Large intestine (tissue), 12 donors: ENCODE data around the gene SUPT20H. TPM values are rescaled to one million over a fixed set of nuclear protein-coding genes. Genes with fewer than 3 reads are reported as not detected.

Experiments used
- DNase-seq, 2 donors: peaks; one replicate each; pipeline versions ENCODE4 v3.0.0 to v3.0.0-alpha.2; 2013
- H3K27ac ChIP-seq: one replicate; pipeline ENCODE4 v1.5.1; 2013; ENCODE audit warnings: low read length
- H3K27me3 ChIP-seq: 2 replicates; pipeline ENCODE4 v1.6.1; 2013; ENCODE audit warnings: low read length; ENCODE audit not compliant: control insufficient read depth, insufficient read depth
- H3K36me3 ChIP-seq: 2 replicates; pipeline ENCODE4 v1.6.1; 2013; ENCODE audit warnings: low read length; ENCODE audit not compliant: control insufficient read depth, insufficient read depth
- H3K4me1 ChIP-seq: one replicate; pipeline ENCODE4 v1.6.1; 2013; ENCODE audit warnings: low read length; ENCODE audit not compliant: control insufficient read depth, insufficient read depth
- H3K4me3 ChIP-seq: one replicate; pipeline ENCODE4 v1.5.1; 2013; ENCODE audit warnings: low read length
- H3K9me3 ChIP-seq: one replicate; pipeline ENCODE4 v1.6.1; 2013; ENCODE audit warnings: mild to moderate bottlenecking, low read depth, low read length, moderate library complexity; ENCODE audit not compliant: control insufficient read depth
- WGBS: methylation state at CpG from one replicate; pipeline ENCODE4 v1.1.5; 2013; ENCODE audit warnings: low lambda C conversion rate; ENCODE audit not compliant: insufficient coverage; 5-methylcytosine and 5-hydroxymethylcytosine counted together
- long read RNA-seq, 11 donors: transcript quantifications; one replicate each; lab custom pipeline, GENCODE V29; 2026
- polyA plus RNA-seq: library from polyadenylated mRNA; unstranded; fragments of 120-200 nt; gene quantifications from one replicate; pipeline ENCODE4 v1.2.1, GENCODE V29; 2013

The SUPT20H gene
- 63.9 TPM for polyA plus RNA-seq
- long read RNA-seq, donor 1, partial matches to known transcripts: 0 of 2 reads
- long read RNA-seq, donor 1, other reads (novel, unspliced or antisense): 0 of 2 reads
- long read RNA-seq, donor 2, partial matches to known transcripts: 0 of 5 reads
- long read RNA-seq, donor 2, other reads (novel, unspliced or antisense): 0 of 5 reads
- long read RNA-seq, donor 3: 0 reads
- long read RNA-seq, donor 4: 0 reads
- long read RNA-seq, donor 5, partial matches to known transcripts: 0 of 1 reads
- long read RNA-seq, donor 5, other reads (novel, unspliced or antisense): 0 of 1 reads
- long read RNA-seq, donor 6, partial matches to known transcripts: 0 of 4 reads
- long read RNA-seq, donor 6, other reads (novel, unspliced or antisense): 0 of 4 reads
- long read RNA-seq, donor 7, partial matches to known transcripts: 0 of 3 reads
- long read RNA-seq, donor 7, other reads (novel, unspliced or antisense): 0 of 3 reads
- long read RNA-seq, donor 8, partial matches to known transcripts: 5 of 8 reads
- long read RNA-seq, donor 8, other reads (novel, unspliced or antisense): 0 of 8 reads
- long read RNA-seq, donor 9, partial matches to known transcripts: 0 of 3 reads
- long read RNA-seq, donor 9, other reads (novel, unspliced or antisense): 0 of 3 reads
- long read RNA-seq, donor 10, partial matches to known transcripts: 0 of 2 reads
- long read RNA-seq, donor 10, other reads (novel, unspliced or antisense): 0 of 2 reads
- long read RNA-seq, donor 11, partial matches to known transcripts: 0 of 1 reads
- long read RNA-seq, donor 11, other reads (novel, unspliced or antisense): 0 of 1 reads

DNA sequence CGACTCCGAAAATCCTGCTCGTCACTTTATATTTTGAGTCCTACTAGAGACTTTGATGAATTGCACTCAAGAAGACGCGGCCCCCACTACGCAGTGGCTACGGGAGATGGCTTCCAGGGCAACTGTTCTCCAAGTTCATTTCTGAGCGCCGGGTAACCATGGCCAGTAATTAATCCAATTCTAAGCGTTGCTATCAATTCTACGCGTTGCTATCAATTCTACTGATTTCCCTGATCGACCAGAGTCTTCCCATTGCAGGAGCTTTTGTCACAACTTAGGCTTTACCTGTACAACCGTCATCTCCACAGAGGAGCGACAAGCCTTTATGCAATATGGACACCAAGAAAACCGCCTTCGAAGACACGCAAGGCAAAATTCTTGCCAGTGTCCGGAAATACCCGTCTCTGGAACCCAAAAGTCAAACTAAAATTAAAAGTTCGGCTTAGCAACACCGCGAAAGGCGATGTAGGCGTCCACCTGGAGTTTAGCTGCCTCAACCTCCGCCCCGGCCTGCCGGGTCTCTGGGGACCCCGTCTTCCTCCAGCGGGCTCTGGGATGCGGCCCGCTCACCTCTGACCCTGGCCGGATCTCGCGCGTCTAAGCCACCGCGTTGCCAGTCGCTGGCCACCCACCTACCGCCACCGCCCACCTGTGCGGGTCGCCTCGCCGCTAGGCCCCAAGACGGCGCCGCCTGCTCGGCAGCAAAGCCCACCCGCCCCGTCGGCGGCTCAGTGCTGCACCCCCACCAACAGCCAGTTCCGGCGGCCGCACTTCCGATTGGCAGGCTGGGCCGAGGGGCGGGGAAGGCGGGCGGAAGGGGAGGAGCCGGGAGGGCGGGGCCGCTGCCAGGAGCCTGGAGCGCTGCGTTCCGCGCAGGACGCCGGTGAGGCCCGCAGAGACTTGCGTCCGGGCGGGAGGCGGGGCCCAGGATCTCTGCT, at the start of gene SUPT20H:
TSS of gene SUPT20H (minus strand) at position 779 of the 938 bp plus-strand sequence. CDS start 8,198 bp downstream, outside the sequence.
- WGBS: no CpG with 5 or more reads among the region's 75 CpGs
- Histone ChIP-seq H3K27ac (peak within 1 kb of the TSS; percentile 92), H3K27me3 (no peaks in the 10 kb centered on the region), H3K4me1 (peaks cover 13% of the 10 kb centered on the region), H3K4me3 (peak within 1 kb of the TSS; percentile 67), H3K9me3 (no peaks in the 10 kb centered on the region), H3K36me3 (peaks cover 5% of the 10 kb centered on the region)
- DNase-seq: peak; percentile 89 to 94

DNA sequence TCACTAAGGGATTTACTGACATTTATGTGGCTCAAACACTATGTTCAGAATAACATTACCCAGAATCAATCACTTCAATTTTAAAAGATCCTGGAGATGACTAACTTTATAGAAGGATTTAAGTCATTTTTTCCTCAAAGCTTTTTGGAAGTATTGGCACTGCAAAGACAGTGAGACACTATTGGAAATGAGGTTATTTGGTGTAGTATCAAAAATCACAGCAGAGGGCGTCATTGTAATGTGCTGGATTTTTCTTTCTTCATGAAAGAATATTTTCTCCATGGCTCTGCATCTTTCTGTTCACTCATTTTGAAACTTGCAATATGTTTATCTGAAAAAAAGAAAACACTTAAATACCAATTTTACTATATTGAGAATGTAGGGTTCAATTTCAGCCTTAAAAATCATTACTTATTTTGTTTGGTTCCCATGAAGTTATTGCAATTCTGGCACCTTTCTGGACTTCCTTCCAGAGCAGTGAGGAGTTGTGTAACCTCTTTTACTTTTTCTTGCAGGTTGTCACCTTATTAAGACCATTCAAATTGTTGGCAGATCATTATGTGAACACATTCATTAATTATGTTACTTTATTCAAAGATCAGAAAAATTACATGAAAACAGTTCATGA, 49.7 kb upstream of the SUPT20H start:
- DNase-seq: peak in 1 of 2 donors; percentile 4

GRCh38 chr13:37107868-37108267, 48.4 kb upstream of the SUPT20H start:
- H3K4me3 ChIP-seq: no peak overlapping the region
- no peaks in the 10 kb centered on the region for H3K27me3 ChIP-seq
- peaks cover 3% of the 10 kb centered on the region for H3K9me3 ChIP-seq
- no peak overlapping the region for H3K27ac ChIP-seq
- H3K36me3 ChIP-seq: no peaks in the 10 kb centered on the region
- no peaks in the 10 kb centered on the region for H3K4me1 ChIP-seq
- 60% methylated on average over 1 of the region's 1 CpG for WGBS
- no peak for DNase-seq

More for the DNA sequence above, 49.7 kb upstream of the SUPT20H start:
- Histone ChIP-seq H3K27ac (no peak overlapping the region), H3K9me3 (peaks cover 3% of the 10 kb centered on the region), H3K4me1 (no peaks in the 10 kb centered on the region), H3K4me3 (no peak overlapping the region), H3K27me3 (no peaks in the 10 kb centered on the region), H3K36me3 (no peaks in the 10 kb centered on the region)
- 0% methylated on average over 1 of the region's 1 CpG for WGBS

- Histone ChIP-seq H3K4me3 (no peak overlapping the region), H3K27ac (no peak overlapping the region), H3K9me3 (peaks cover 3% of the 10 kb centered on the region), H3K36me3 (no peaks in the 10 kb centered on the region), H3K4me1 (no peaks in the 10 kb centered on the region), H3K27me3 (no peaks in the 10 kb centered on the region)
- WGBS: 80% methylated on average over 1 of the region's 4 CpGs
- no peak for DNase-seq
These were observed 48.0 kb upstream of the SUPT20H start for GRCh38 chr13:37107456-37107855.

GRCh38 chr13:37106642-37107041, 47.2 kb upstream of the SUPT20H start:
- Histone ChIP-seq H3K4me1 (no peaks in the 10 kb centered on the region), H3K27ac (no peak overlapping the region), H3K36me3 (no peaks in the 10 kb centered on the region), H3K9me3 (peaks cover 3% of the 10 kb centered on the region), H3K4me3 (no peak overlapping the region), H3K27me3 (no peaks in the 10 kb centered on the region)
- DNase-seq: no peak
- no CpG with 5 or more reads among the region's 2 CpGs for WGBS

GRCh38 chr13:37105251-37105714, 45.8 kb upstream of the SUPT20H start, which contains the start of gene CSNK1A1L:
TSS of gene CSNK1A1L (minus strand) at chr13:37105664. CDS start at chr13:37105256, 408 bp downstream.
- no CpG with 5 or more reads among the region's 26 CpGs for WGBS
- Histone ChIP-seq H3K4me3 (no peak within 1 kb of the TSS), H3K9me3 (peaks cover 3% of the 10 kb centered on the region), H3K36me3 (no peaks in the 10 kb centered on the region), H3K4me1 (no peaks in the 10 kb centered on the region), H3K27me3 (no peaks in the 10 kb centered on the region), H3K27ac (no peak within 1 kb of the TSS)
- DNase-seq: no peak

DNA sequence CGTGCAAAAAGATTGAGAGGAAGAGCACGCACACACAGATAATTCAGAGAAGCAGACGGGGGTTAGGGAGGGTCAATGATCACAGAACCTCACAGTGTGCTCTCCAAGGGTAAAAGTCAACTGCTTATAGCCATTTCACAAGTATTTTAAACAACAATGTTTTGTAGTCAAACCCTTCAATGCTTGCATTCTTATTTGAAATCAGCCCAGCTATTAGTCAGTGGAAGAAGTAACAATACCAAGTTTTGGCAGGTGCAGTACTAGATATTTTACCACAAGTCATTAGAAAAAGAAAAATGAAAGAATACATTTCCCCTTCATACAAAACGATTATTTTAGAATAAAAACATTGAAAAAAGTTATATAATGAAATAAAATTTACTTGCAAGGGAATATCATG, 43.4 kb upstream of the SUPT20H start:
- Histone ChIP-seq H3K4me1 (no peaks in the 10 kb centered on the region), H3K27ac (no peak overlapping the region), H3K27me3 (no peaks in the 10 kb centered on the region), H3K9me3 (peaks cover 3% of the 10 kb centered on the region), H3K36me3 (no peaks in the 10 kb centered on the region), H3K4me3 (no peak overlapping the region)
- DNase-seq: no peak
- 39% methylated on average over 2 of the region's 4 CpGs for WGBS

- H3K9me3 ChIP-seq: peaks cover 3% of the 10 kb centered on the region
These were observed 41.7 kb upstream of the SUPT20H start for GRCh38 chr13:37101201-37101600.

DNA sequence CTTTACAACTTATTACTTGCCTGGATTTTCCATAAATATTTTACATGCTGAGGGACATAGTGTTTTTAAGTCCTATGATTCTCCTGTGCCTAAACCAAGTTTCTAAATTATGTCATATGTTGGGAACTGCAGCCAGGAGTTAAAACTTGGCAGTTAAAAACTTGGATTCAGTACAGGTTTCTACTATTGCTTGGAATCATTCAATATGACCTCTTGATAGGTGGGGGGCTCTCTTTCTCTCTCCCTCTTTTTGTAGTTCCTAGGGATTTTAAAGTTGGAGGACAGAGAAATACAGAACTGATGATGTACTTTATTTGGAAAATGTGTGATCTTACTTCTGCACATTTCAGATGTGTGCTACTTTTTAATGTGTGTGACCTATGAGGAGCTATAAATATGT, 41.2 kb upstream of the SUPT20H start:
- no peak for DNase-seq
- no peaks in the 10 kb centered on the region for H3K4me1 ChIP-seq
- no peaks in the 10 kb centered on the region for H3K27me3 ChIP-seq
- H3K27ac ChIP-seq: no peak overlapping the region
- H3K9me3 ChIP-seq: peaks cover 3% of the 10 kb centered on the region
- no peak overlapping the region for H3K4me3 ChIP-seq
- no peaks in the 10 kb centered on the region for H3K36me3 ChIP-seq

More at GRCh38 chr13:37101201-37101600, 41.7 kb upstream of the SUPT20H start:
- WGBS: 50% methylated on average over 1 of the region's 1 CpG
- Histone ChIP-seq H3K27me3 (no peaks in the 10 kb centered on the region), H3K4me1 (no peaks in the 10 kb centered on the region), H3K36me3 (no peaks in the 10 kb centered on the region), H3K4me3 (no peak overlapping the region), H3K27ac (no peak overlapping the region)
- DNase-seq: no peak
